C4-2B (cell line): ENCODE data around the gene FAM98B.

Experiments
- ZFX ChIP-seq: fragments of 450-650 bp; IDR thresholded peaks from 2 replicates; pipeline ENCODE4 v1.6.1; 2017
- TF ChIP-seq, protein P1 (sequence below): fragments of 450-650 bp; conservative IDR thresholded peaks from 2 replicates; pipeline ENCODE4 v1.5.1; 2017; ENCODE audit warnings: mild to moderate bottlenecking

DNA sequence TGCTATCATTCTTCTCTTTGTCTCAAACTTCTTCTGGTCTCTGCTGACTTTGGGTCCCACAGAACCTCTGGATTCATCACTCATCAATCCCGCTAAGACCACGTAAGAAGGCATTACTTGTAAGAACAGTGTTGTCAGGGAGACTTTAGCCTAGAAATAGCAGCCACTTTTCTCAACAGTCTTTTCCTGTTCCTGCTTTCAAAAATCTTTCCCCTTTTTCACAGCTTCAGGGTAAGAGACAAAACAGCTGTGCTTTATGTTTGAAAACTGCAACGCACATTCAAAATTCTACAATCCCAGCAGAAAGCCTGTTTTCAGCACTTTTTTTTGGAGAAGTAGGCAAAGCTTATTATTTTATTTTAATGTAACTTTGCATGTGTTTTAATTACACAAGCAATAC is 42.0 kb upstream of the FAM98B start:
- TF ChIP-seq, protein P1, sequence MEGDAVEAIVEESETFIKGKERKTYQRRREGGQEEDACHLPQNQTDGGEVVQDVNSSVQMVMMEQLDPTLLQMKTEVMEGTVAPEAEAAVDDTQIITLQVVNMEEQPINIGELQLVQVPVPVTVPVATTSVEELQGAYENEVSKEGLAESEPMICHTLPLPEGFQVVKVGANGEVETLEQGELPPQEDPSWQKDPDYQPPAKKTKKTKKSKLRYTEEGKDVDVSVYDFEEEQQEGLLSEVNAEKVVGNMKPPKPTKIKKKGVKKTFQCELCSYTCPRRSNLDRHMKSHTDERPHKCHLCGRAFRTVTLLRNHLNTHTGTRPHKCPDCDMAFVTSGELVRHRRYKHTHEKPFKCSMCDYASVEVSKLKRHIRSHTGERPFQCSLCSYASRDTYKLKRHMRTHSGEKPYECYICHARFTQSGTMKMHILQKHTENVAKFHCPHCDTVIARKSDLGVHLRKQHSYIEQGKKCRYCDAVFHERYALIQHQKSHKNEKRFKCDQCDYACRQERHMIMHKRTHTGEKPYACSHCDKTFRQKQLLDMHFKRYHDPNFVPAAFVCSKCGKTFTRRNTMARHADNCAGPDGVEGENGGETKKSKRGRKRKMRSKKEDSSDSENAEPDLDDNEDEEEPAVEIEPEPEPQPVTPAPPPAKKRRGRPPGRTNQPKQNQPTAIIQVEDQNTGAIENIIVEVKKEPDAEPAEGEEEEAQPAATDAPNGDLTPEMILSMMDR = no peak
- no peak for TF ChIP-seq ZFX
